ENCODE data around the gene DLL4. TPM values are rescaled to one million over a fixed set of nuclear protein-coding genes. Genes with fewer than 3 reads are reported as not detected.

The DLL4 gene
- total RNA-seq: 10 to 100 TPM in 2 of 3 donors, 1 to 10 TPM in 1; 9.4 to 23.0 (median 15.6) TPM
- long read RNA-seq, donor 1, transcript DLL4-204 (11 exons, 3,433 nt): major isoform, 9 of 19 reads
- long read RNA-seq, donor 1, partial matches to known transcripts: 10 of 19 reads
- long read RNA-seq, donor 1, other reads (novel, unspliced or antisense): 0 of 19 reads
- long read RNA-seq, donor 2, partial matches to known transcripts: 1 of 4 reads
- long read RNA-seq, donor 2, other reads (novel, unspliced or antisense): 1 of 4 reads

DNA sequence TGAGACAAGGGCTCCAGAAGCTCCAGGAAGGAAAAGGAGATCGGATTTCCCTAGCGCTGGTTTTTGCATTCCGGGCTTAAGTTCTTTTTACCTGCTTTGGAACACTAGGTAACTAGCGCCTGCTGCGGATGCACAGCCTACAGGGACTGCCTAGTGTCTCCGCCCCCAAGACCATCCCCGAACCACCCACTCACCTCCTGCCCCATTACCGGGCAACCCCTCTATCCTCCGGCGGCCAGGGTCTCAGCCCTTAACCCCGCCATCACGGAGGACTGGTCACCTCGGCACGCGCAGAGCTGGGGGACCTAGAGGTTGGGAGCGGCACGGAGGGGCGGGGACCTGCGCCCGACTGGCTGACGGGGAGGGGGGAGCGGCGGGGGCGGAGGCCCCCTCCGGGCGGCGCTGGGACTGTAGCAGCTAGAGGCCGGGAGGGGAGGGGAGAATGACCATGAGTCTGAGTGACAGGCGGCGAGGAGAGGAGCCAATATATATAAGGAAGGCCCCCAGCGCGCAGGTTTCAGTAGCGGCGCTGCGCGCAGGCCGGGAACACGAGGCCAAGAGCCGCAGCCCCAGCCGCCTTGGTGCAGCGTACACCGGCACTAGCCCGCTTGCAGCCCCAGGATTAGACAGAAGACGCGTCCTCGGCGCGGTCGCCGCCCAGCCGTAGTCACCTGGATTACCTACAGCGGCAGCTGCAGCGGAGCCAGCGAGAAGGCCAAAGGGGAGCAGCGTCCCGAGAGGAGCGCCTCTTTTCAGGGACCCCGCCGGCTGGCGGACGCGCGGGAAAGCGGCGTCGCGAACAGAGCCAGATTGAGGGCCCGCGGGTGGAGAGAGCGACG, at the start of gene DLL4:
Gene DLL4 (plus strand): TSS at position 520 of the 839 bp plus-strand sequence. CDS start 329 bp downstream, outside the sequence.
- ATAC-seq: peak; percentile 55
- H3K9me3 ChIP-seq: no peaks in the 10 kb centered on the region
- intact Hi-C loops (cut with DNase I, micrococcal nuclease): no loop called here
- peak; percentile 87 to 91 (median 90) for DNase-seq
- TF ChIP-seq, protein P1, sequence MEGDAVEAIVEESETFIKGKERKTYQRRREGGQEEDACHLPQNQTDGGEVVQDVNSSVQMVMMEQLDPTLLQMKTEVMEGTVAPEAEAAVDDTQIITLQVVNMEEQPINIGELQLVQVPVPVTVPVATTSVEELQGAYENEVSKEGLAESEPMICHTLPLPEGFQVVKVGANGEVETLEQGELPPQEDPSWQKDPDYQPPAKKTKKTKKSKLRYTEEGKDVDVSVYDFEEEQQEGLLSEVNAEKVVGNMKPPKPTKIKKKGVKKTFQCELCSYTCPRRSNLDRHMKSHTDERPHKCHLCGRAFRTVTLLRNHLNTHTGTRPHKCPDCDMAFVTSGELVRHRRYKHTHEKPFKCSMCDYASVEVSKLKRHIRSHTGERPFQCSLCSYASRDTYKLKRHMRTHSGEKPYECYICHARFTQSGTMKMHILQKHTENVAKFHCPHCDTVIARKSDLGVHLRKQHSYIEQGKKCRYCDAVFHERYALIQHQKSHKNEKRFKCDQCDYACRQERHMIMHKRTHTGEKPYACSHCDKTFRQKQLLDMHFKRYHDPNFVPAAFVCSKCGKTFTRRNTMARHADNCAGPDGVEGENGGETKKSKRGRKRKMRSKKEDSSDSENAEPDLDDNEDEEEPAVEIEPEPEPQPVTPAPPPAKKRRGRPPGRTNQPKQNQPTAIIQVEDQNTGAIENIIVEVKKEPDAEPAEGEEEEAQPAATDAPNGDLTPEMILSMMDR (IDR thresholded peaks at IDR 0.05): no peak
- H3K4me1 ChIP-seq (ENCODE audit: low read depth): peaks cover 63% of the 10 kb centered on the region
- H3K36me3 ChIP-seq (ENCODE audit: low read depth): no peaks in the 10 kb centered on the region
- peak within 1 kb of the TSS; percentile 48 for H3K4me3 ChIP-seq

DNA sequence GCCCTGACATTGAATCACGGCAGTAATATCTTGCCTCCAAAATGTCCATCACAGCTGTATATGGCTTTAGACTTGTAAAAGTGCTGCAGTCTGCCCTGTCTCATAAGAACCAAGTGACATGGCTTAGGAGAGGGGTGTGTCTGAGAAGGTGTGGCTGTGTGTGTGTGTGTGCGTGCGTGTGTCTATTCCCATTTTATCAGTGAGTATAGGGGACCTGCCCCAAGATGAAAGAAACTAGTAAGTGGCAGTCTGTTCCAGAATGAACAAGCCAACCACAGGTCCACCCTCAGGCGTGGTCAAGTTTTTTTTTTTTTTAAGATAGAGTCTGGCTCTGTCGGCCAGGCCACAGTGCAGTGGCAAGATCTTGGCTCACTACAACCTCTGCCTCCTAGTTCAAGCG, 49.5 kb upstream of the DLL4 start:
- DNase-seq (peak; percentile 47 to 82 (median 64)), ATAC-seq (peak; percentile 98)
- TF ChIP-seq, protein P1 (IDR thresholded peaks at IDR 0.05): no peak
- H3K4me1 ChIP-seq (ENCODE audit: low read depth): peaks cover 10% of the 10 kb centered on the region
- intact Hi-C loops (cut with DNase I, micrococcal nuclease): no loop called here
- H3K4me3 ChIP-seq: no peak overlapping the region
- H3K9me3 ChIP-seq: no peaks in the 10 kb centered on the region
- H3K36me3 ChIP-seq (ENCODE audit: low read depth): no peaks in the 10 kb centered on the region

DNA sequence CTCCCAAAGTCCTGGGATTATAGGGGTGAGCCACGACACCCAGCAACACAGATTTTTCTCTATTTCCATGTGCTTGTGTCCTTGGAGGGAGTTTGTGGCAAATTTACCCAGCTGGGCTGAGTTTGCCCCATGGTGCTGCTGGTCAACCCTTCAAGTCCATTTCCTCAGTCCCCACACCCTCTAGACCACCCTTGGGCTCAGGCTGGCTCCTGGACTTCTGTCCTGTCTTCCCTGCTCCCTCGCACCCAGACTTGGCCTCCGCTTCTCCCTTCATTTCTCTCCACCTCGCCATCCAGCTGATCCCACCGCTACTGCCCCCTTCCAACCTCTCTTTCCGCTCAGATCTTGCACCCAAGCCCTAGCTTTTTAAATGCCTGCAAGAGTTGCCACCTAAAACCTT, 47.8 kb upstream of the DLL4 start:
- peak in 2 of 3 donors; percentile 15 to 27 for DNase-seq
- Histone ChIP-seq H3K4me3 (no peak overlapping the region), H3K9me3 (no peaks in the 10 kb centered on the region), H3K4me1 (ENCODE audit: low read depth) (peaks cover 10% of the 10 kb centered on the region), H3K36me3 (ENCODE audit: low read depth) (no peaks in the 10 kb centered on the region)
- ATAC-seq: no peak
- intact Hi-C loops (cut with DNase I, micrococcal nuclease): no loop called here
- TF ChIP-seq, protein P1 (IDR thresholded peaks at IDR 0.05): no peak

DNA sequence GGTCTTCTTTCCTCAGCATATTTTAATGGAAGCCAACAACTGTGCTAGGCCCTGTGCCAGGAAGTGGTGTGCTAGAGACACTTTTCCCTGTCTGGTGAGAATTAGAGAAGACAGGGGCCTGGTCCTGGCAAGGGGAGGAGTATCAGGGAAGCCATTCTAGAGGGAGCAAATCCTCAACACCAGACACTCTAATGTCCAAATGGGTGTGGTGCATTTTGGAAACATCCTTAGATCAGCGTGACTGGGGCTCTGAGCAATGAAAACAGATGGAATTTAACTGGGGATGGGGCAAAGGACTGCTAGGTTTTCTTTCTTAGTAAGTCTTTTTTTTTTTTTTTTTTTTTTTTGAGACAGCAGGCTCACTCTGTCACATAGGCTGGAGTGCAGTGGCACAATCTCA, 42.6 kb upstream of the DLL4 start:
- Histone ChIP-seq H3K9me3 (no peaks in the 10 kb centered on the region), H3K4me3 (no peak overlapping the region), H3K4me1 (ENCODE audit: low read depth) (no peaks in the 10 kb centered on the region), H3K36me3 (ENCODE audit: low read depth) (no peaks in the 10 kb centered on the region)
- no peak for ATAC-seq
- intact Hi-C loops (cut with DNase I, micrococcal nuclease): no loop called here
- DNase-seq: no peak
- TF ChIP-seq, protein P1 (IDR thresholded peaks at IDR 0.05): no peak

DNA sequence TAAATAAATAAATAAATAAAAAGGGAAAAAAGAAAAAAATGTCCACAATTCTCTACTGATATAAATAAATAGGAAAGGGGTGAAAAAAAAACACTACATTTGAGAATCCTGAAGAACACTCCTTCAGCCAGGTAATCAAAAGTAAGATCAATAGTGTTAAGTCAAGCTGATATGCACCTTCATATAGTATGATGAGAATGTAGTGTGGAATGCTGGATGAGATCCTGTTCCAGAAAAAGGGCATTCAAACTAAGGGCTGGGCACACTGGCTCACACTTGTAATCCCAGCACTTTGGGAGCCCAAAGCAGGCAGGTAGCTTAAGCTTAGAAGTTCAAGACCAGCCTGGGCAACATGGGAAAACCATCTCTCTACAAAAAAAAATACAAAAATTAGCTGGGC, 40.0 kb upstream of the DLL4 start:
- Histone ChIP-seq H3K4me1 (ENCODE audit: low read depth) (peaks cover 11% of the 10 kb centered on the region), H3K36me3 (ENCODE audit: low read depth) (no peaks in the 10 kb centered on the region), H3K9me3 (no peaks in the 10 kb centered on the region), H3K4me3 (no peak overlapping the region)
- no peak for DNase-seq
- intact Hi-C loops (cut with DNase I, micrococcal nuclease): no loop called here
- TF ChIP-seq, protein P1 (IDR thresholded peaks at IDR 0.05): no peak
- ATAC-seq: no peak
